GM21360 (cell line): ENCODE measurements around the gene PPFIBP2.

Experiments
- ATAC-seq: cut with Tn5 transposase; IDR thresholded peaks from one replicate; pipeline ENCODE4 v1.9.1; 2021; ENCODE audit warnings: mild to moderate bottlenecking, moderate library complexity; ENCODE audit not compliant: unreplicated experiment

PPFIBP2 gene

DNA sequence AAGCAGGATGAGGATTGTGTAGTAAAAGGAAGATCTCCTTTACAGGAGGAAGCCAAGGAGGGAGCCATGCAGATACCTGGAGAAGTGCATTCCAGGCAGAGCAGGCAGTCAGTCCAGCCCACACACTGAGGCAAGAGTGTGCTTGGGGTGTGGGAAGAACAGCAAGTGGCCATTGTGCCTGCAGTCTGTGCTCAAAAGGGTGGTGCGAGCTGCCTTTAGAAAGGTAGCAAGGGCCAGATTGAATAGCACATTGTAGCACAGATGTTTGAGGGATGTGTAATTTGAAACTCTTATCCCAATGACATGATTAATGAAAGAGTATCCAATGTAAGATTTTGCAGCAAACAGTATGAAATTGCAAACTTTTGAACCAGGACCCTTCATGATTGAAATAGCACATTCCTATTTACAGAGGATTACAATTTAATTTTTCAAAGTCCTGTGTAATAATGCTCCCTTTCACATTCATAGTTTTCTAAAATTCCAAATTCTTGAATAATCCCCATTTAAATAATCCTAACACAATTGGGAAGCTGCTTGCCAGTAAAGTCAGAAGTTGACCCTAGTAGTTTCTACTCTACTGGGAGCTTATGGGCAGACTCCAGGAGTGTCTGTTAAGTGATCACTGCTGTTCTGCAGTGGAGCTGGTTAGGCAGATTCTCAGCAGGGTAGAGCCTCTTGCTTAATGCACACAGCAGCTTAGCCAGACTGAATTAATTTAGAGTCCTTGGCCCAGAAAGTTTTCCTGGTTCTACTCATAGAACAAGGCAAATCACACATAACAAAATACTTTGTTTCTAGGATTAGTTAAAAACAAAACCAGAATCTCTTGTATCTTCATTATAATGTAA, 81.4 kb downstream of the PPFIBP2 start:
- no peak for ATAC-seq

DNA sequence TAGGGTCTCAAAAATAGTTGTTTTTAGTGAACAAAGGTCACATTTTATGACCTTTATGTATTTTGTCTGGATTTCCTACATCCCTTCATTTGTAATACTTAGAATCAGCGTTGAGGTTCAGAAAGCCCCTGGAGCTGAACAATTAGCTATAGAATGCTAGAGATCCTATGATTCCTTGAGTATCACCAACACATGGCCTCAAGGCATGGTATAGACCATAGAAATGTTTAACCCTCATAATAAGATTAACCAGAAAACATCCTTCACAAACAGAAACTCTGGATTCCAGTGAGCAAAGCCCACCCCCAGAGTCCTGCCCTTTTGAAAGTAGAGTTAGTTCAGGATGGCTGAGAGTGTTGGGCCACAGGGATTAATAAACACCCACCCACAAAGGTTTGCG, 82.2 kb downstream of the PPFIBP2 start:
- no peak for ATAC-seq

DNA sequence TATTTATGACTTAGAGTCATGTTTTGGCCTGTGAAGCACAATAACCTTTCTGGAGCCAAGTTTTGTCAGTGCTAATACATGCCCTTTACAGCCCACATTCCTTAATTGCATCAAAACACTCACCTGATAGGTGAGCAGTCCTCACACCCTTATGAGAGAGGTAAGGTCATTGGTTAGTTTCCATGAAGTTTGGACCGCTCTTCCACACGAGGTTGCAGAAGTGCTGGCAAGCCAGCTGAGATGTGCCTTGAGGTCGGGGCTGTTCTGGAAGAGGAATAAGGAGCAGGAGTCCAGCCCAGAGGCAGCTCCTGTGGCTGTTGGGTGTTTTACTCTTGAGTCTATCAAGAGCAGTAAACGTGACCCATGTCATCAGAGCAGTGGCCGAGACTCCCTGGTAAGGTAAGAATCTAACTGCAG, 83.2 kb downstream of the PPFIBP2 start:
- no peak for ATAC-seq

DNA sequence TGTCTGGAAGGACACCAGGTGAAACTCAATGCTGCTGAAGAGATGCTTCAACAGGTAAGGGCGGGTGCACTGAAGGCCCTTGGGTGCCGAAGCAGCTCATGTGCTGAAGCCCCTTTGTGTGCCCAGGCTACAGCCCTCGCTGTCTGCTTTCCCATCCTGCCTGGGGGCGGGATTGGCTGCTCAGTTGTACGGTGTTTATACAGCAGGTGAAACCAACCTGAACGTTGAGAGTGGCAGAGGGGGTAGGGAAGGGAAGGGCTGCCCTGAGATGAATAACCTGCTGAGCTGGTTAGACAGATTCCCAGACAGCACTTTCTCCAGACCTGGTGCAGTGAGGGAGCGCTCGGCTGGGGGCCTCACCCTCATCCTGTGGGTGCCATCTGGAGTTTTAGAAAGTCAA, 83.8 kb downstream of the PPFIBP2 start:
- ATAC-seq = no peak

DNA sequence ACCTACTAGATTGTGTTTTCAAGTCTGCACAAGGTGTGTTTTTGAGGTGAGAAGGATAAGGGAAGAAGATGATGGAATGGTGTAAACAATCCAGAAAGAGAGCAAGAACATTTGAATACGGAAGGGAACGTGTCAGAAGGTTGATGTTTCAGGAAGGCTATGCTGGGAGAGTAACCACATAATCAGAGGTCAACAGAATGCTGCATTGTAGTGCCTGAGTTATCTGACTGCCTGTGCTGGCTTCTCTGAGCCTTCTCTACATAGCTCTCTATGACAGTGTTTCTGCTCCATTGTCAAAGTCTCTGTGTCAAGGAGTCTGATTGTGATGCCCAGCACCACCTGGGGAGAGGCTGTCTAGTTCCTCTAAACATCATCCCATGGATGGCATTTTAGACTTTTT, 85.4 kb downstream of the PPFIBP2 start:
- no peak for ATAC-seq

DNA sequence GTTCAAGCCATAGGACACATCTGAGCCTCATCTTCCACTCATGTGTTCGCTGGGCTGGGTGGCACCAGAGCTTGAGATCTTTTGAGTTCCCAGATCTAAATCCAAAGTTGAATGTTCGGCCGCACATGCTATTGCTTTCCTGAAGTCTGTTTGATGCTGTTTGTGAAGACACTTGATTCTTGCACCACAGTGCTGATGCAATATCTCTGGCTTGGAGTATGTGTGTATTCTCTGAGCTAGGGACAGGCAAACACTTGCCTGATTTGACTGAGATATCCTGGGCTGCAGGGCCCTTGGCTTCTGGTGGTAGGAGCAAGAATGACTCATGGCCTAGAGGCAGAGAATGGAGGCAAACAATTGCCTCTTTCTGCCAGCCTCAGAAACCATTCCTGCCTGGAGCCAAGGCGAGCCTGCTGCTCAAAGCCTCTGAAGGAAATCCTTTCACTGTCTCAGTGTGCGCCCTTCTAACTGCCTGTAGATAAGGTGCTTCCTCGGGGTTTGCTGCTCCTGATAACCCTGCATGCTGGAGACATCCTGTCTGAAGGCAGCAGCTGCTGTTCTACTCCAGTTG, 86.5 kb downstream of the PPFIBP2 start:
- ATAC-seq = no peak

DNA sequence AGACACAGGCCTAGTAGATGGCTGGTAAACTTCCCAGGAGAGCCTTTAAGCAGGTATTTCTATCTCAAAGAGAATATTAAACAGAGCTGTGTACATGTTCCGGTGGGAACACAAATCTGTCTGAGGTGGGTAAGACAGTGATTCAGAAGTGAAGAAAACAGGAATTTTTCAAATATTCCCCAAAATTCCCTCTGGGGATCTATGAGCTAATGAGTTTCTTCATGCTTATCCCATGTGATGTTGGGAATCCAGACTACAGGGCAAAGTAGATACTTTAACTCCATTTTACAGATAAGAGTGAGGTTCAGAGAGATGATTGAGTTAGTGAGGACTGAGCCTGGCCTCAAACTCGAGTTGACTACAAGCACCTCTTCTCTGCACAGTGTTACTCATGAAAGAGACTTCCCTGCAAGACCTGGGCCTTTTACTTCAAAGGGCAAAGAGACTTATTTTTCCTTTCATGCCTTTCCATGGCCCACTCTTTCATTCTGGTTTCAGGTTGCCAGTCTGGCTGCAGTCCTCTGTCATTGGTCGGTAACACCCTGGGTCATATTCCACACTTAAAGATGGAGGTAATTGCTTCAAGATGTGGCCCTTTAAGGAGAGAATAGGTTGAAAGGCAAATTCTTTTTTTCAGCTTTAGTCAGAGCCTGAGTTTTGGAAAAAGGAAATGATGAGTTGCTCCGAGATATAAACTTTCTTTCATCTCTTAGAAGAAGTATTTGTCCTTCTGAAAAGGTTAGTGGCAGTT, 89.4 kb downstream of the PPFIBP2 start:
- ATAC-seq = no peak

DNA sequence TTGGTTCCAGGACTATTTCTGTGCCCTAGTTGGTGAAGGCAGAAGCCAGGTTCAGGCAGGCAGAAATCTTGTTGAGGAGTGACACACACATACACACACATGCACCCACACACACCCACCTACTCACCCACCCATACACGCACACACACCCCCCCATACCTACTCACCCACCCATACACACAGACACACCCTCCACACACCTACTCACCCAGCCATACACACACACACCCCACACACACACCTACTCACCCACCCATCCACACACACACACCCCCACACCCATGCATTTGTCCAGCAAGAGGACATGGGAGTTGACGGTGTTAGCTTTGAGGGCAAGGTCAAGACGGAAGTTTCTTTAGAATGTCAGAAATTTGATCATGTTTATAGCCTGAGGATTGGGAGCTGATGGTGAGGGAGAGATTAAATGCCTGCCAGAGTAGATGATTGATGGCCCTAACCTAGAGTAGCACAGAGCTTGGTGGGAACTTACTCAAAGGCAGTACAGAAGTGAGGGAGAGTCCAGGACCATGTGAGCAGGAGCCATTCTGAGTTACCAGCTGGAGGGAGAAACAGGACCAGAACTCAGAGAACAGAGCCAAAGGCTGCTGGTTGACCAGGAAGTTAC, 90.6 kb downstream of the PPFIBP2 start:
- ATAC-seq = no peak

DNA sequence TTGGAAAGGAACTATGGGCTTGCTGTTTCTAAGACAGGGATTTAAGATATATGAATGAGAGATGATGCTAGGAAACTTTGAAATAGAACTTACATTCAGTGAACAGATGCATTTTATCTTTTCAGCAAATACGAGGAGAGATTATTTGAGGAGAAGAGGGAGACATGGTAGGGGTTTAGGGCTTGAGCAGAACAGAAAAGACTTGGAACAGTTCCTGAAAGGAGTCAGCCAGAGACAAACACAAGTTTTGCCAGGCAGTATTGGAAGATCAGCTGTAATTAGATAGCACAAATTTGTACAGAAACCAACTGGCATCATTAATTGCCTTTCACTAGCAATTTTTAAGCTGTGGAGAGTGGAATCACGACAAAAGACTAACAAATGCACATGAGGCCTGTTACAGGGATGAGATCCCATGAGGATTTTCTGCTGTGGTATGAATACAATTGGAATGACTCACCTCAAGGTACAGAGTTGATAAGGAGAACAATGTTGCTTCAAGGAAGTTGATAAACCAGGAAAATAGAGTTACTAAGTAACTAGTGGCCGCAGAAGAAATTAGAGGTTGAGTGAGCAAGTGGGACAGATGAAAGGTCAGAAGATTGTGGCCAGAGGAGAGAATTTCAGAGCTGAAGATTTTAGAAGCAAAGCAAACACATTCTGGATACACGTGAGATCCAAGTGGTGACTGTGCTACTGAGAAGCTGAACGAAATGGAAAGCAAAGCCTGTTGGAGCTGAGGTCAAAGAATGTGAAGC, 91.6 kb downstream of the PPFIBP2 start:
- no peak for ATAC-seq

DNA sequence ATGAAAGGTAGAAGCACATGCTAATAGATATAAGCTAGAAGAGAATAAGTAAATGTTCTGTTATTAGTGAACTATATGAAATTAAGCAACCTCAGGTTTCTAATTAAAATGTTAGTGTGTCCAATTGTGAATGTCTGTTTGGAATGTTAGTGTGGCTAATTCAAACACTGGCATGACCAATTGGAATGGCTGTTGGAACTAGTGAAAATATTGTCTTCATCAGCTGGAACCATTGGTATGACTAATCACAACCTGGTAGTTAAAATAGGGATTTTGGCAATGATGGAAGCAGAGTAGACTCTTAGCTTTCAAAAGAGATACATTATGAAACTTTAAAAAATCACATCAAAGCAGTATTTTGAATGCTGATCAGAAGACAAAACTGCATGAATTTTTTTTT, 92.7 kb downstream of the PPFIBP2 start:
- ATAC-seq = no peak

DNA sequence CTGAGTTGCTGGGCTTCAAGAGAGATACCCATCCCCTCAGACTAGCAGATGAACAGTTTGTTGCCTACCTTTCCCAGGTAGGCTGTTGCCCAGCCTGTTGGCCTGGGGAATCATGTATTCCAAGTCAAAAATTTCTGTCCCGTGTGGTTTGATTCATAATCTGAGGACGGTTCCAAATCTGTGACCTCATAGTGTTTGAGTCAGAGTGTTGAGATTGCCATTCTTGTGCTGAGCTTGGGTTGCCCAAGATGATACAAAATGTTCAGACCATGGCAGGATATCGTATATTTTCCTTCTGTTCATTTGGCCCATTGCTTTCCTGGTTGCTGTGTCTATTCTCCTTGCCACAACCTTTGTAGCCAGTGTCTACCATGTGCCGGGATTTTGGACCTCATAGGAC, 95.2 kb downstream of the PPFIBP2 start:
- no peak for ATAC-seq

DNA sequence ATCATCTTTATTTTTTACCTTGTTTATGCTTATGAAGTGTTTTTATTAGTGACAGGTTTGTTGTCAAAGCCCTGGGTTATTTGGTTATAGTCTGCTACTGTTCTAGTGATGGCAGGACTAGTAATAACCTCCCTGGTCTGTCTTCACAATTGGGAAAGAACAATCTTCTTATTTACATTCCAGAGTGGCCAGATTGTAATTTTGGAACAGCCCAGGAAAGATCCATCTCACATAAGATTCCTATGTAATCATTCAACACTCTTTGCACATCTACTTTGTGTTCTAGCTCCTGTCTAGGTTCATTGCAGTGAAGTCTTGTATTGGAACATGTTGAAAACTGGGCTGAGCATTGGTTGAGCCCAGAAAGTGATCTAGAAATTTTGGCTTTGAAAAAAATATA, 95.7 kb downstream of the PPFIBP2 start:
- ATAC-seq = no peak

DNA sequence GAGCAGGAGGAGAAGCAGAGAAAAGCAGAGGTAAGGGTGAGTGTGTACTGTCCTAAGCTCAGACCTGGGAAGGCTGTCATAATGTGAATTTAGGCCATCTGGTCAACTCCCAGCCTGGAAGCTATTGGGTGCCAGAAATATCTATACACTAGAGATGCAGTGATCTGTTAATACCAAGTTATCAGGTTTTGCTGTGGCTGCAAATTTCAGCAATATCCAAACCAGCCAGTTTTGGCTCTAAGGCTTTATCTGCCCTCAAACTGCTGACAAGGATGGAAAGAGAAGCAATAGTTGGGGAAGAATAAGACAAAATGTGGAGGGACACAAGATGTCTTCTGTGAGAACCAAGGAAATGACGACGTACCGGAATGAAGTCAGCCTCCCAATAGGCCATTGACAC, 96.6 kb downstream of the PPFIBP2 start:
- no peak for ATAC-seq

DNA sequence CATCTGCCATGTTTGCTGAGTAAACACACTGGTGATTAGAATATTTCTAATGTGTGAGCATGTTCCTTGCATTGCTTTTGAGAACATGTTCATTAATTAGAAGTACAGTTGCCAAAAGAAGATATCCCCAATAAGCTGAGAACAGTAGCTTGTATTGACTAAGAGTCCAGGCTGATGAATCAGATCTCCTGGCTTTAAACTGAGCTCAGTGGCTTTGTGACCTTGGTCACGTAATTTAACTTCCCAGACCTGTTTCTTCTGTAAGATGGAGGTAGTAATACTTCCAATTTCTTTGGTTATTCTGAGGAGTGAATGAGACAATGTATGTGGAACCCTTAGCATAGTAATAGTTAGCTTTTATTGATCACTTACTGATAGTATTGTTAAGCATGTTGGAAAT, 97.6 kb downstream of the PPFIBP2 start:
- ATAC-seq = no peak

DNA sequence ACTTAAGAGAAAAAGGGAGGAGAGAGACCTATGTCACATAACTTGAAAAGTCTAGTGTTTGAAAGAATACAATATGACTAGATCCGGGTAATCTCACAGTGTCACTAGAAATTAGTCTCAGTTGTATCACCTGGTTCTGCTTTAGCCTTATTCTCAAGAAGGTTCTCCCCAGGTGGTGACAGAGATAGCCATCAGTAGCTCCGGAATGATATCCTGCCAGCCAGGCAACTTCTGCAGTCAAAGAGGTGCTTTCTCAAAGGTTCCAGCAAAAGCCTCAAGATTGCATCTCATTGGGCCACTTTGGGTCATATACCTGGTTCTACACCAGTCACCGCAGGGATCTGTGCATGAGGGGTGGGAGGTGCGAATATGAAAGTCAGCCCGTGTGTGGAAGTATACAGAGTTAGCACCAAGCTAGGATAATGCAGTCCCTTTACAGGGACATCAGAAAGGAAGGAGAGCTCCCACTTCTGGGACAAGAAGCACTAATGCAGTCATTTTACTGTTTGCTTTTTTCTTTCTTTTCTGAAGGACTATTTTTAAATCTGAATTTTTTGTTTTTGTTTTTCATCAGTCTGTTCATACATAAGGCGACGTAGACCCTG, 98.4 kb downstream of the PPFIBP2 start:
- ATAC-seq = no peak

DNA sequence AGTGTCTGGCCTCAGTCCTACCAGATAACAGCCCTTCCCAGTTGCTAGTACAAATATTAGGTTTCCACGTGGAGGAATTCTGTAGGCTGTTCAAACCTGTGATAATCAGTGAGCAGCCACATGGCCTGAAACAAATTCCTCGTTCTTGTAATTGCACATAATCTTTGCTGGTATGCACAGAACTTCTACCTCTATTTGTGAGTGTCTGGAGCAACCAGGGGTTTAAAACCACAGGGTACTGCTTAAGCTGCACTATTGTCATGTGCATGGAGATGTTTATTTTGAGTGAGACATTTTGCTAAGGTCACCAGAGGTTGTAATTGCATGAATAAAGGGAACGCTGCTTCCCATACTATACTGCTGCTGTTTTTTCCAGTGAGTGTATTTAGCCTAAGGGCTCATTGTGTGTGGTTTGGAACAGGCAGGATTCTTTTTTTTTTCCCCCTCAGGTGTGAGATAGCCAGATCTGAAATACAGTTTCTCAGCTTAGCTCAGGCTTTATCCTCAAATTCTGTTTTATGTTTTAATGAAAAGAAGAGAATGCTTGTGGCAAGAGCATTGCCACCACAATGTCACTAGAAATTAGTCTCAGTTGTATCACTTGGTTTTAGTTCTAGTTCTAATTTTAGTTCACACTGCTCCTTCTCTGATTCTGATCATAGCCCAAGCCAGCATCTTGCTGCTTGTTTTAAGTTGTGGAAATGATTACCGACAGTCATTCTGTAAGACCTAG, 99.0 kb downstream of the PPFIBP2 start:
- ATAC-seq = no peak

DNA sequence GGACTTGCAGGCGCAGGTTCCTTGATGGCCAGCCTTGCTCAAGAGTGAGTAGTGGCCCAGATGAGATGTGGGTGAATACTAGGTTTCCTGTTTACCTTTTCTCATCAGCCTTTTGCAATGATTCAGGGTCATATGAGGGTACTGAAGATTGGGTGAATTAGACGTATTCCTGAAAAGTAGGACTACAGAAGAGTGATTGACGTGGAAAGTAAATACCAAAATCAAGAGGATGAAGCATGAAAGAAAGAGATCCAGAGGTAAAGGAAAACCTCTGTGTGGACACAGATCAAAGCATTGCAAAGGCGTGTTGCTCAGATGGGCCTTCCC, 99.6 kb downstream of the PPFIBP2 start:
- ATAC-seq = no peak

DNA sequence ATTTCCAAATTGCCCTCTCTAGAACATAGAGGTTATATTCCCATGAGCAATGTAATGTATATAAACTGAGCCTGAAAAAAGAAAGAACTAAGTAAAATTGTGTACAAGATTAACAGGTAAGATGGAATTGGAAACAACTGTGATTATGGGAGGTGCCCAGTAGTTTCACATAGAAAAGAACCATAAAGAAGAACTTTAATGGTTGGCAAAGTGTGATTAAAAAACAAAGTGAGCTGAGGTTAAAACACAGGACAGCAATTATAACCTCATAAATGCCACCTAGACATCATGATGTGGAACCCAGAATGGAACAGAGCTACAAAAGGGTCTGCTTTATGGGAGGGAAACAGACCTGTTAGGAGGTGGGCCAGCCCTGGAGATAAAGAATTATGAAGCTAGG, 100.9 kb downstream of the PPFIBP2 start:
- ATAC-seq = no peak

DNA sequence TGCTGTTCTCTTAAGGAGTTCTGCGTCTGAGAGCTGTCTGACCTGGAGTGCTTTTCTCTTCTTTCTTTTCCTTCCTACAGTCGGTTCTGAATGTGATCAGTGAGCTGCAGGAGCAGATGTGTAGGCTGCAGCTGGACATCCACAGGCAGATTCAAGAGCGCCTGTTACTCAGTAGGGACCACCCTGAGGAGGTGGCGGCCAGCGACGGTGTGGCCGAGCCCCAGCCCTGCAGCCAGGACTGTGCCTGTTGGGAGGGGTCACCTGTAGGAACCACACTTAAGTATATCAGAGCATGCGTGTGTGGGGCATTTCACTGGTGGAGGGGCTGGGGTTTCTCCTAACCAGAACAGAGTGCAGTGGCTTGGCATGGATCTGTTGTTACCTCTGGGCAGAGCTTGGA, 103.2 kb downstream of the PPFIBP2 start:
- ATAC-seq = no peak

DNA sequence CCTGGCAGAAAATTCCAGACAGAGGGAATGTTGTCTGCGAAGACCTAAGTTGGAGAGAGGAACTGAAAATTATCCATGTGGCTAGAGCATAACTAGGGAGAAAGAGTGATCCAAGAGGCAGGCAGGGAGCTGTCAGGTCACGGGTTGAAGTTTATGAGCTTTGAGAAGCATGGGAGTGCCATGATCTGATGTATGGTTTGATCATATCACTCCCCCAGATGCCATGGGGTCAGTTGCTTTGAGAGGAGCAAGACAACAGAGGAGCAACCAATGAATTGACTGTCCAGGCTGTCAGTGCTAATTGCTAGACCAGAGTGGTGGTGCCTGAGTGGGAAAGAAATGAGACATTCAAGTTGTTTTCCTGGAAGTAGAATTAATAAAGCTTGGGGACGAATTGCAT, 105.5 kb downstream of the PPFIBP2 start:
- ATAC-seq = no peak
